ENCODE data around the gene TIGD1.

Gene TIGD1

GRCh38 chr2:232501794-232502390 lies 48.5 kb downstream of the TIGD1 start:
- no peak for DNase-seq (ENCODE audit: low read depth)

- no peak for DNase-seq (ENCODE audit: low read depth)
Observed at GRCh38 chr2:232501331-232501771, 49.0 kb downstream of the TIGD1 start.

GRCh38 chr2:232498452-232498851 lies 51.9 kb downstream of the TIGD1 start:
- DNase-seq (ENCODE audit: low read depth): no peak

Data from GM04504 (cell line).